H1 (cell line): Measurements from ENCODE around the gene MMP28. TPM values are rescaled to one million over a fixed set of nuclear protein-coding genes. Genes with fewer than 3 reads are reported as not detected.

Source experiments
- CTCF ChIA-PET: fragments of 300-600 bp; sonication (Branson Sonifier 250); formaldehyde crosslinking; loops from one replicate; lab custom pipeline; 2021; ENCODE audit not compliant: partially characterized antibody; lab: Charles Lee
- POLR2A ChIA-PET: fragments of 300-600 bp; sonication (Branson Sonifier 250); formaldehyde crosslinking; loops from one replicate; lab custom pipeline; 2021; ENCODE audit warnings: inconsistent platforms; ENCODE audit not compliant: partially characterized antibody; lab: Charles Lee
- DNase-seq, 2 experiments: peaks; one replicate each; pipeline versions ENCODE4 v3.0.0 to v3.0.0-alpha.2; 2010 to 2022; ENCODE audit warnings: low spot score in 2 of 2, low read depth in 1 of 2, mixed read lengths in 1 of 2
- FAIRE-seq: peaks from 2 replicates; lab custom pipeline; 2011; peaks lifted over from hg19 to GRCh38; lab: Jason Lieb, UNC
- H2AFZ ChIP-seq: 2 replicates; pipeline ENCODE4 v1.8.1; 2012; ENCODE audit warnings: low read length, inconsistent platforms
- H2AK5ac ChIP-seq: 2 replicates; pipeline ENCODE4 v1.6.1; 2013; ENCODE audit warnings: low read depth, low read length
- H2BK120ac ChIP-seq: replicated peaks from 2 replicates; pipeline ENCODE3; 2013; ENCODE audit warnings: low read depth, low read length, inconsistent platforms
- H2BK12ac ChIP-seq: 2 replicates; pipeline ENCODE4 v1.6.1; 2013; ENCODE audit warnings: low read depth, low read length
- H2BK15ac ChIP-seq: 2 replicates; pipeline ENCODE4 v1.6.1; 2013; ENCODE audit warnings: low read length
- H2BK20ac ChIP-seq: 2 replicates; pipeline ENCODE4 v1.6.1; 2013; ENCODE audit warnings: low read length
- H2BK5ac ChIP-seq: 2 replicates; pipeline ENCODE4 v1.6.1; 2013; ENCODE audit warnings: low read depth, low read length
- H3K14ac ChIP-seq: 2 replicates; pipeline ENCODE4 v1.6.1; 2013; ENCODE audit warnings: inconsistent platforms; ENCODE audit not compliant: insufficient read length
- H3K18ac ChIP-seq: 2 replicates; pipeline ENCODE4 v1.6.1; 2013; ENCODE audit warnings: low read length; ENCODE audit errors: extremely low read depth
- H3K23ac ChIP-seq: 2 replicates; pipeline ENCODE4 v1.6.1; 2013; ENCODE audit warnings: inconsistent platforms; ENCODE audit not compliant: insufficient read length
- H3K23me2 ChIP-seq: 2 replicates; pipeline ENCODE4 v1.6.1; 2013; ENCODE audit warnings: low read depth, low read length
- H3K27ac ChIP-seq: 2 replicates; pipeline ENCODE4 v1.6.1; 2011; ENCODE audit warnings: low read depth, low read length, inconsistent platforms
- H3K27me3 ChIP-seq, 4 experiments: replicated peaks in 1 of 4; 1 replicate in 1 of 4; 2 replicates in 3 of 4; pipeline versions ENCODE4 v1.6.1 to v1.8.1; 2011 to 2013; ENCODE audit warnings: low read length in 3 of 4, mild to moderate bottlenecking in 3 of 4, inconsistent platforms in 2 of 4, mixed read lengths in 2 of 4, moderate library complexity in 1 of 4; ENCODE audit not compliant: control insufficient read depth in 3 of 4, insufficient read depth in 3 of 4; ENCODE audit errors: extremely low read depth in 1 of 4
- H3K36me3 ChIP-seq, 4 experiments: 2 replicates each; pipeline versions ENCODE4 v1.6.1 to v1.8.1; 2011 to 2013; ENCODE audit warnings: mild to moderate bottlenecking in 4 of 4, low read length in 3 of 4, moderate library complexity in 2 of 4, control low read depth in 1 of 4, inconsistent platforms in 1 of 4; ENCODE audit not compliant: insufficient read depth in 4 of 4, control insufficient read depth in 2 of 4
- H3K4ac ChIP-seq: replicated peaks from 2 replicates; pipeline ENCODE3; 2013; ENCODE audit warnings: low read length, low read depth, mixed read lengths, inconsistent platforms; ENCODE audit not compliant: insufficient read length
- H3K4me1 ChIP-seq, 4 experiments: replicated peaks in 1 of 4; 1 replicate in 1 of 4; 2 replicates in 3 of 4; pipeline versions ENCODE4 v1.6.1 to v1.8.1; 2011 to 2013; ENCODE audit warnings: low read length in 3 of 4, inconsistent platforms in 2 of 4, mixed read lengths in 1 of 4; ENCODE audit not compliant: insufficient read depth in 4 of 4, control insufficient read depth in 3 of 4
- H3K4me2 ChIP-seq, 2 experiments: 2 replicates each; pipeline versions ENCODE4 v1.6.1 to v1.8.1; 2011 to 2013; ENCODE audit warnings: low read depth in 2 of 2, low read length in 2 of 2, control low read depth in 1 of 2, inconsistent platforms in 1 of 2, mild to moderate bottlenecking in 1 of 2; ENCODE audit not compliant: insufficient read depth in 1 of 2
- H3K4me3 ChIP-seq, 4 experiments: fragments of 200-600, 300-600 bp in 1 of 4; sonication (generic), shearing (Covaris generic), sonication (Bioruptor Twin) in 1 of 4; 2 replicates each; pipeline versions ENCODE4 v1.5.1 to v1.8.1; 2011 to 2016; ENCODE audit warnings: low read length in 4 of 4, low read depth in 3 of 4, control low read depth in 2 of 4, inconsistent platforms in 2 of 4, mild to moderate bottlenecking in 2 of 4, mixed read lengths in 1 of 4, moderate library complexity in 1 of 4; ENCODE audit not compliant: insufficient read depth in 2 of 4; ENCODE audit errors: extremely low read depth in 1 of 4
- H3K56ac ChIP-seq: replicated peaks from 2 replicates; pipeline ENCODE3; 2013; ENCODE audit warnings: low read depth, mild to moderate bottlenecking, mixed read lengths, low read length, inconsistent platforms; ENCODE audit not compliant: insufficient read length
- H3K79me1 ChIP-seq: 2 replicates; pipeline ENCODE4 v1.6.1; 2013; ENCODE audit warnings: low read depth, low read length, control low read depth
- H3K79me2 ChIP-seq, 2 experiments: 2 replicates each; pipeline versions ENCODE4 v1.6.1 to v1.8.1; 2012 to 2013; ENCODE audit warnings: low read length in 2 of 2, mild to moderate bottlenecking in 2 of 2, inconsistent platforms in 1 of 2; ENCODE audit not compliant: insufficient read depth in 2 of 2, control insufficient read depth in 1 of 2
- H3K9ac ChIP-seq, 4 experiments: replicated peaks in 1 of 4; 1 replicate in 1 of 4; 2 replicates in 3 of 4; pipeline versions ENCODE4 v1.6.1 to v1.8.1; 2011 to 2013; ENCODE audit warnings: low read depth in 3 of 4, low read length in 3 of 4, control low read depth in 2 of 4, mild to moderate bottlenecking in 2 of 4, moderate library complexity in 2 of 4, inconsistent platforms in 1 of 4; ENCODE audit errors: extremely low read depth in 1 of 4
- H3K9me3 ChIP-seq, 2 experiments: 2 replicates each; pipeline versions ENCODE4 v1.6.1 to v1.8.1; 2012 to 2013; ENCODE audit warnings: mild to moderate bottlenecking in 2 of 2, moderate library complexity in 2 of 2, control low read depth in 1 of 2, inconsistent platforms in 1 of 2, low read depth in 1 of 2, low read length in 1 of 2, mixed read lengths in 1 of 2; ENCODE audit not compliant: insufficient read depth in 2 of 2
- H4K20me1 ChIP-seq, 2 experiments: replicated peaks in 1 of 2; 2 replicates each; pipeline versions ENCODE3 to v1.8.1; 2011 to 2013; ENCODE audit warnings: inconsistent platforms in 2 of 2, low read length in 2 of 2, mild to moderate bottlenecking in 1 of 2; ENCODE audit not compliant: insufficient read depth in 2 of 2, control insufficient read depth in 1 of 2
- H4K5ac ChIP-seq: 2 replicates; pipeline ENCODE4 v1.6.1; 2013; ENCODE audit warnings: low read length, low read depth, mixed read lengths, inconsistent platforms; ENCODE audit not compliant: insufficient read length
- H4K8ac ChIP-seq: 2 replicates; pipeline ENCODE4 v1.8.0; 2013; ENCODE audit warnings: mild to moderate bottlenecking, moderate library complexity, low read length, inconsistent platforms; ENCODE audit not compliant: insufficient read depth; ENCODE audit errors: extremely low read depth
- H4K91ac ChIP-seq: replicated peaks from 2 replicates; pipeline ENCODE3; 2013; ENCODE audit warnings: low read length, mixed read lengths, inconsistent platforms; ENCODE audit not compliant: insufficient read length
- KDM1A ChIP-seq: fragments of 200-600, 300-600 bp; sonication (generic); IDR thresholded peaks from 2 replicates; pipeline ENCODE4 v1.7.1; 2016; ENCODE audit warnings: mild to moderate bottlenecking, low read length, borderline replicate concordance
- WGBS, 2 experiments: shearing (Covaris generic) in 1 of 2; methylation state at CpG; one replicate each; pipeline versions ENCODE4 v1.1.6 to v1.1.7; 2013 to 2015; ENCODE audit warnings: low lambda C conversion rate in 2 of 2, mixed read lengths in 2 of 2, inconsistent platforms in 1 of 2, low coverage in 1 of 2, missing lambda C conversion rate in 1 of 2; ENCODE audit not compliant: insufficient replicate concordance in 2 of 2, insufficient coverage in 1 of 2, insufficient read length in 1 of 2; ENCODE audit errors: extremely low coverage in 1 of 2, missing lambda C conversion rate in 1 of 2; 5-methylcytosine and 5-hydroxymethylcytosine counted together
- polyA plus RNA-seq, 7 experiments: library from polyadenylated mRNA; depleted of rRNA in 3 of 7; stranded (reverse) in 5 of 7; unstranded in 2 of 7; fragments of >200 nt in 5 of 7; fragments of 200-250 nt in 2 of 7; gene quantifications; 1 replicate in 5 of 7; 2 replicates in 1 of 7; 4 replicates in 1 of 7; pipeline versions ENCODE4 v1.2.1 to v1.2.3, GENCODE V29; 2011 to 2013; ENCODE audit warnings: missing spikeins in 2 of 7, mixed read lengths in 2 of 7
- total RNA-seq: library from RNA; stranded (reverse); fragmentation: NEBNext Ultra II Directional; extraction: Animal tissue kit (Norgen Biotek cat#: 25700); gene quantifications from 2 replicates; pipeline ENCODE4 v1.2.1, GENCODE V29; 2021

Gene MMP28
- total and polyA plus RNA-seq, 2 of the 8 experiments (the other 6 are each of a cell fraction or from before 2014, with no cell fraction given), result not detected

- Histone ChIP-seq H4K91ac (no peak overlapping the region), H2BK15ac (no peak overlapping the region), H3K23ac (no peak overlapping the region), H3K79me1 (no peaks in the 10 kb centered on the region), H3K14ac (no peak overlapping the region), H3K36me3 (no peaks in the 10 kb centered on the region), H3K9me3 (no peaks in the 10 kb centered on the region), H3K27me3 (peaks cover 16 to 33% (median 31%) of the 10 kb centered on the region in 4 experiments), H3K4me3 (no peak overlapping the region), H2BK120ac (no peak overlapping the region), H4K5ac (no peak overlapping the region), H2BK12ac (no peak overlapping the region), H2BK20ac (no peak overlapping the region), H3K18ac (no peak overlapping the region), H4K8ac (no peak overlapping the region), H3K4ac (no peak overlapping the region), H2AFZ (no peak overlapping the region), H2BK5ac (no peak overlapping the region), H3K4me1 (peaks cover 0 to 10% (median 5%) of the 10 kb centered on the region in 4 experiments; a peak in 5 of 7 replicates), H3K56ac (no peak overlapping the region), H2AK5ac (no peak overlapping the region), H3K4me2 (no peak overlapping the region), H3K79me2 (no peaks in the 10 kb centered on the region), H3K9ac (no peak overlapping the region), H3K27ac (no peak overlapping the region), H4K20me1 (peaks cover 0 to 2% of the 10 kb centered on the region in 2 experiments), H3K23me2 (peaks cover 11% of the 10 kb centered on the region; the same call in 1 of the 2 replicates)
- DNase-seq (no peak), FAIRE-seq (no peak)
- TF ChIP-seq KDM1A, result no peak
- 95% methylated on average over 3 of the region's 3 CpGs; no CpG with 5 or more reads in 1 of the 2 experiments for WGBS, 2 experiments
- ChIA-PET CTCF (interaction anchor here (4.1 to 11.7 kb wide), 2 partner anchors 14 to 24 kb away, joined by 37 to 179 read pairs; partner anchors contain the start of gene C17orf50), POLR2A (interaction anchor here (7.5 kb wide), 1 partner anchor 19 kb away, joined by 50 read pairs; the partner anchor contains the start of gene TAF15)
These were observed 4.6 kb downstream of the MMP28 start for GRCh38 chr17:35790841-35791240.
